IgD-negative memory B cell (primary cell): ENCODE data around the gene AP3S1. TPM values are rescaled to one million over a fixed set of nuclear protein-coding genes. Genes with fewer than 3 reads are reported as not detected.
"Not testable (repeated sequence)": the region's sequence is repeated elsewhere in the genome, so short reads cannot be mapped to it uniquely, and the experiment has no call there.

ENCODE experiments used
- H3K27ac Mint-ChIP-seq, 3 donors: one replicate each; pipeline ENCODE4 v1.8.0; 2020 to 2022; ENCODE audit warnings: mild to moderate bottlenecking in 3 of 3, mixed read lengths in 3 of 3, moderate library complexity in 1 of 3
- H3K27me3 Mint-ChIP-seq: one replicate; pipeline ENCODE4 v1.8.0; 2021; ENCODE audit warnings: mixed read lengths
- H3K36me3 Mint-ChIP-seq: one replicate; pipeline ENCODE4 v1.8.0; 2020; ENCODE audit warnings: mild to moderate bottlenecking, mixed read lengths
- H3K4me1 Mint-ChIP-seq, 3 donors: one replicate each; pipeline ENCODE4 v1.8.0; 2020 to 2022; ENCODE audit warnings: mixed read lengths in 3 of 3, mild to moderate bottlenecking in 1 of 3
- H3K4me3 Mint-ChIP-seq, 4 donors: one replicate each; pipeline ENCODE4 v1.8.0; 2020 to 2022; ENCODE audit warnings: mild to moderate bottlenecking in 4 of 4, mixed read lengths in 4 of 4, moderate library complexity in 3 of 4
- H3K9me3 Mint-ChIP-seq, 3 donors: one replicate each; pipeline ENCODE4 v1.8.0; 2020 to 2021; ENCODE audit warnings: mixed read lengths in 3 of 3, mild to moderate bottlenecking in 1 of 3
- polyA plus RNA-seq: library from polyadenylated mRNA; unstranded; fragments of 300-500 nt; fragmentation: Illumina TruSeq; gene quantifications from one replicate; pipeline ENCODE4 v1.2.3, GENCODE V29; 2021

AP3S1 gene
- polyA plus RNA-seq, 1 donor from 2014 or later, result 87.5 TPM

DNA sequence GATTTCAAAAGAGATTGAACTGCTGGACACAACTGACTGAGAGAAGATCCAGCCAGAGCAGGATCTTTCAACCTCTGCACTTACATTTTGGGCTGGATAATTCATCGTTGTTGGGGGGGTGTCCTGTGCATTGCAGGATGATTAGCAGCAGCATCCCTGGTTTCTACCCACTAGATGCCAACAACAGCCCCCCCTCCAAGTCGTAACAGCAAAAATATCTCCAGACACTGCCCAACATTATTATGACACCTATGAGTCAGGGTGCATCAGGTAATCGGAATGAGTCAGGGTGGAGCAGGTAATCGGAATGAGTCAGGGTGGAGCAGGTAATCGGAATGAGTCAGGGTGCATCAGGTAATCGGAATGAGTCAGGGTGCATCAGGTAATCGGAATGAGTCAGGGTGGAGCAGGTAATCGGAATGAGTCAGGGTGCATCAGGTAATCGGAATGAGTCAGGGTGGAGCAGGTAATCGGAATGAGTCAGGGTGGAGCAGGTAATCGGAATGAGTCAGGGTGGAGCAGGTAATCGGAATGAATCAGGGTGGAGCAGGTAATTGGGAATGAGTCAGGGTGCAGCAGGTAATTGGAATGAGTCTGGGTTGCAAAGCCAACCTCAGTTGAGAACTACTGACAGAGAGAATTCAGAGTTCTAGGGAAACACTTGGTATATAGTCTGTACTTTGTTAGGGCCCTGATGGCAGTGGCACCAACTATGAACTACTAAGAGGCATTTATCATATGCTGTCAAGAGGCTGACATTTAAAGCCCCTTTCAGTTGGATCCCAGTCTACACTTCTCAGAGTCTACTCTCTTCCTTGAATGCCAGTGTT, 87.1 kb downstream of the AP3S1 start:
- H3K4me3 Mint-ChIP-seq, H3K9me3 Mint-ChIP-seq, H3K27ac Mint-ChIP-seq, H3K27me3 Mint-ChIP-seq, H3K4me1 Mint-ChIP-seq, H3K36me3 Mint-ChIP-seq: not testable (repeated sequence)

DNA sequence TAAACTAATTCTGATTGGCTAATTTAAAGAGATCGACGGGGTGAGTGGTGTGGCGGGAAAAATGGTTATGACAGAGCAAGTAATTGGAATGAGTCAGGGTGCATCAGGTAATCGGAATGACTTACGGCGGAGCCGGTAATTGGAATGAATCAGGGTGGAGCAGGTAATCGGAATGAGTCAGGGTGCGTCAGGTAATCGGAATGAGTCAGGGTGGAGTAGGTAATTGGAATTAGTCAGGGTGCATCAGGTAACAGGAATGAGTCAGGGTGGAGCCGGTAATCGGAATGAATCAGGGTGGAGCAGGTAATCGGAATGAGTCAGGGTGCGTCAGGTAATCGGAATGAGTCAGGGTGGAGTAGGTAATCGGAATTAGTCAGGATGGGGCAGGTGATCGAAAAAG, 88.4 kb downstream of the AP3S1 start:
- not testable (repeated sequence) for H3K4me1 Mint-ChIP-seq, H3K27me3 Mint-ChIP-seq, H3K27ac Mint-ChIP-seq, H3K36me3 Mint-ChIP-seq, H3K9me3 Mint-ChIP-seq, H3K4me3 Mint-ChIP-seq

DNA sequence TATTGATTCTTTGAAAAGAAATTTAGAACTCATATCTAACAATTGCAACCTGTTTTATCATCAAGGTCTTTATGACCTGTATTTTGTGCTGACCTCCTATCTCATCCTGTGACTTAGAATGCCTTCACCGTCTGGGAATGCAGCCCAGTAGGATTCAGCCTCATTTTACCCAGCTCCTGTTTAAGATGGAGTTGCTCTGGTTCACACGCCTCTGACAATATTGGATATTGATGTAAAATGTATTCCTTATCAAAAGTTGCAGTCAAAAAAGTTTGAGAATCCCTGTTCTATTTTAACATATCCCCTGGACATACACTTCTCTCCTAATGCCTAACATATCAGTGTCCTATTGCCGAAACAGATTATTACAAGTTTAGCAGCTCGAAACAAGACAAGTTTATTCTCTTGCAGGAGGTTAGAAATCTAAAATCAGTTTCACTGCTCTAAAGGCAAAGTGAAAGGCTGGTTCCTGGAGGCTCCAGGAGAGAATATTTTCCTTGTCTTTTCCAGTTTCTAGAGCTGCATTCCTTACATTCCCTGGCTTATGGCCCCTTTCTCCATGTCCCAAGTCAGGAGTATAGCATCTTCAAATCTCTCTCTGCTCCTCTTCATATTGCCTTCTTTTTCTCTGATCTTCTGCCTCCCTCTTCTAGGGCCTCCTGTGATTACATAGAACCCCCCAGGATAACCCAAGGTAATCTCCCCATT, 89.0 kb downstream of the AP3S1 start:
- Mint-ChIP-seq H3K27ac (no peak overlapping the region), H3K4me3 (no peak overlapping the region), H3K4me1 (no peaks in the 10 kb centered on the region), H3K9me3 (no peaks in the 10 kb centered on the region), H3K36me3 (no peaks in the 10 kb centered on the region), H3K27me3 (no peaks in the 10 kb centered on the region)

DNA sequence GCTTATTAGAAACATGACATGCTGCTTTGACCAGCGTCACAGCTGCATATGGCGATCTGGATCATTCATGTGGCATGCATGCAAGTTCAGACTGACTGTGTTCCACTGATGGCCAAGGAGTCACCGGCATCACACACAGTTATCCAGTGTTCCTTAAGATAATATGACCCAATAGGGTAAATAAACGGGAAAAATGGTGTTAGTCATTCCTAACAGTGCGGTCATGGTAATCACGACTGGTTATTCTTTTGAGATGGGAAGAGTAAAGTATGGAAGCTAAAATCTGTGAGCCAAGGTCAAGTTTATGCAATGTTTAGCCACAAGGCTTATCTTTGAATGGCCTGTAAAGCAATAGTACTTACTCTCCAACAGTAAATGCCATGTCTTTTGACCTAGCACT, 91.3 kb downstream of the AP3S1 start:
- Mint-ChIP-seq H3K4me1 (no peaks in the 10 kb centered on the region), H3K9me3 (no peaks in the 10 kb centered on the region), H3K4me3 (no peak overlapping the region), H3K36me3 (no peaks in the 10 kb centered on the region), H3K27me3 (no peaks in the 10 kb centered on the region), H3K27ac (no peak overlapping the region)

DNA sequence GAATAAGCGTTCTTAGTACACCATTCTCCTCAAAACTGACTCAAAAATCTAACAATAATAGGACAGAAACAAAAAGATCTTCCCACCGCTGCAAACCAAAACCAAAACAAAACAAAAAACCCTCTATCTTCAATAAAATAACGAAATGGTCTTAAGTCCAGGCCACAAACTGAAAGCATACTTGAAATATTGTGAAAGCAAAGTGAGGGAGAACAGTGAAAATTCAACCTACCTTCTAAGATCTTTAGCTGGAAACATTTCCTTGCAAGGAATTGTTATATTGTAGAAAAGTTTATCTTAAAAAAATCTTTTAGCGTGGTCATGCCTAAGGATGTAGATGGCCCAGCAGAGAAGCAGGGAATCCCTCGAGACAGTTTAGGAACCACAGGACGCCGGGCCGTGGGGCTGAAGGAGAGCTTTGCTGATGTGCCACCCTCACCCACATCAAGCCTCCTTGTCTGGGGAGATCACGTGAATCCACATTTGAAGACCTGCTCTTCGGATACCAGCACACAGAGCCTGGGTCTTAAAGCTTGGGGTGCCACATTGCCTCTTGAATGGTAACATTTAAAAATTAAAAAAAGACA, 92.7 kb downstream of the AP3S1 start:
- Mint-ChIP-seq H3K27ac (no peak overlapping the region), H3K4me3 (no peak overlapping the region), H3K4me1 (no peaks in the 10 kb centered on the region), H3K27me3 (no peaks in the 10 kb centered on the region), H3K9me3 (no peaks in the 10 kb centered on the region), H3K36me3 (no peaks in the 10 kb centered on the region)

DNA sequence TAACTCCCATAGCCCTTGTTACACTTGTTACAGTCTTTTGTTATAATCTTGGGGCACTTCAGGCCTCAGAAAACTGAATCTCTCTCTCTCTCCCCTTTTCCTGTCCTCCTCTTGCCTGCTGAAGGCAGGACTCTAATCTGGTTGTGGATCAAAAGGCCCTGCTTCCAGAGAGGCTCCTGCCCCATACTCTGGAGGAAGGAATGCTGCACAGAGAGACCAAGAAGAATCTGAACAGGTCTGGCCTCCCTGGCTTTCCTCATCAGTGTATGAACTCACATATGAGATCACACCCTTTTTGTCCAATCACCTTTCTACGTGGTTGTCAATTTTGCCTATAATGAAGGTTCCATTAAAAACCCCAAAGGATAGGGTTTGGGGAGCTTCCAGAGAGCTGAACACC, 94.3 kb downstream of the AP3S1 start:
- Mint-ChIP-seq H3K36me3 (no peaks in the 10 kb centered on the region), H3K27me3 (no peaks in the 10 kb centered on the region), H3K4me3 (no peak overlapping the region), H3K9me3 (no peaks in the 10 kb centered on the region), H3K27ac (no peak overlapping the region), H3K4me1 (no peaks in the 10 kb centered on the region)

DNA sequence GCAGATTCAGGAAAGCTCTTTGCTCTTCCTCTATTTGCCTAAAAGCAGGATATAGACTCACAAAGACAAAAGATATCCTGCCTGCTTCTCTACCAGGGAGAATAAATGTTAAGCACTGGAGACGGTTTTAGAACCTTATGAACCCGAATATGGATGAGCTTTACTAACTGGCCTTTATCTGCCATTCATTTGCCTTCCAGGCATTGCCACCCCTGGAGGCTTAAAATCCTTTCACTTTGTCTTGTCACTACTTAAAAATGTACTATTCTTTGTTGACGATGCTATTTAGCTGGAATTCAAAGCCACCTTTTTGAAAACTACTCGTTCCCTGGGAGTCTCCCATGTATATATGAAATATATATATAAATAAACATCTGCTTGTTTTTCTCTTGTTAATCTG, 97.3 kb downstream of the AP3S1 start:
- Mint-ChIP-seq H3K4me3 (no peak overlapping the region), H3K9me3 (peaks cover 0 to 3% (median 2%) of the 10 kb centered on the region in 3 donors), H3K4me1 (peaks cover 0 to 2% (median 0%) of the 10 kb centered on the region in 3 donors), H3K36me3 (no peaks in the 10 kb centered on the region), H3K27me3 (peaks cover 4% of the 10 kb centered on the region), H3K27ac (no peak overlapping the region)

DNA sequence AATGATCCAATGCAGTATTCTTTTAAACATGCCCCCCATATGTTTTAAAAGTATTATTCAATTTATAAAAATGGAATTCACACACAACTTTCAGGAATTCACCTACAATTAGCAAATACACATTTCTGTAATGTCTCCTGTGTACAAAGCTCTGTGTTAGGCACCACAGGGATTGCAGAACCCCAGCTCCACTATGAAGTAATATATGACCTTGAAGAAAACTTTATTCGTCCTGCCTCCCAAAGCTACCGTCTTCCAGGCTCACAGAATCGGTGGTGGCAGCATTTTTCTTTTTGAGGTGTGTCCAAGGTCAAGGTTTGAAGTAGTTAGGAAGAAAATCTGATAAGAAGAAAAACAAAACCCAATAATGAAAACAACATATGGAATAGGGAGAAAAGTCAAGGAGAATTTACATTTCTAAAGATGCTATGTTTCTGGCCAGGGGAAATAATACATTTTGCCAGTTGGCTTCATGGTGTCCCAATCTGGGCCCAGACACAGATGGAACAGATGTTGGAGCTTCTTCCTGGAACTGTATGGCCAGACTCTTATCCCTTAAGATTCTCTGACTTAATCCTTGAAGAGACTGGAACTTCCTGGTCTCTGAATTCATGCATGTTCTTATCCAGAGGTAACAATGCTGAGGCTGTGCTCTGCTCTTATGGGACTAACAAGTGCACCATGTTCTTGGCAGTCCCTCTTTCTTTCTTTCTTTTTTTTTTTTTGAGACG, 98.5 kb downstream of the AP3S1 start:
- peaks cover 0 to 3% (median 2%) of the 10 kb centered on the region in 3 donors for H3K9me3 Mint-ChIP-seq
- H3K27me3 Mint-ChIP-seq, result peaks cover 4% of the 10 kb centered on the region
- no peak overlapping the region for H3K4me3 Mint-ChIP-seq
- peaks cover 0 to 2% (median 0%) of the 10 kb centered on the region in 3 donors for H3K4me1 Mint-ChIP-seq
- no peak overlapping the region for H3K27ac Mint-ChIP-seq
- H3K36me3 Mint-ChIP-seq, result no peaks in the 10 kb centered on the region

DNA sequence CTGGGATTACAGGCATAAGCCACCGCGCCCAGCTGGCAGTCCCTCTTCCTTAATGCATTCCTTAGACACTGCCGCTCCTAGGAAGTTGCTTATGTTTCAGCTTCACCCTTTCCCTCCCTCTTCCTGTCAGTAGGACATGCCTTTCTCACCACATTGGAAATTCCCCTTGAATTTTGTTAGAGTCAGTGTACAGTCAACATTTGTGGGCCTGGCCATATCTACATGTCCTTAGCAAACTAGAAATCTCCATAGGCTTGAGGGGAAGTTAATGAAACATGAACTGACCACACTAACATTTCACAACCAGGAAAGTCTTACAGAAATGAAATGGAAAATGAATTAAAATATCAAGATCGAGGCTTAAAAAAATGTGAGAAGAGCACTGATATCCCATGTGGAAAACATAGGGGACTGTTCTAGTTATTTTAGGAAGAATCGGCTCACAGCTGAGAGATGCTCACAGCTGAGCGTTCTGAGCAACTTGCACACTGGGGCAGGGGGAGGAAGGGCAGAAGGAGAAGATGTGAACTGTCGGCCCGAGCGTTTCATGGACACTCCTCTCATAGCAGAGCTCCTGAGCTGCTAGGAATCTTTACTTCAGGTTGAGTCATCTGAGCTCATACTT, 99.4 kb downstream of the AP3S1 start:
- Mint-ChIP-seq H3K27me3 (peaks cover 4% of the 10 kb centered on the region), H3K9me3 (peaks cover 0 to 3% (median 2%) of the 10 kb centered on the region in 3 donors), H3K27ac (no peak overlapping the region), H3K36me3 (no peaks in the 10 kb centered on the region), H3K4me1 (peaks cover 0 to 2% (median 0%) of the 10 kb centered on the region in 3 donors), H3K4me3 (no peak overlapping the region)

DNA sequence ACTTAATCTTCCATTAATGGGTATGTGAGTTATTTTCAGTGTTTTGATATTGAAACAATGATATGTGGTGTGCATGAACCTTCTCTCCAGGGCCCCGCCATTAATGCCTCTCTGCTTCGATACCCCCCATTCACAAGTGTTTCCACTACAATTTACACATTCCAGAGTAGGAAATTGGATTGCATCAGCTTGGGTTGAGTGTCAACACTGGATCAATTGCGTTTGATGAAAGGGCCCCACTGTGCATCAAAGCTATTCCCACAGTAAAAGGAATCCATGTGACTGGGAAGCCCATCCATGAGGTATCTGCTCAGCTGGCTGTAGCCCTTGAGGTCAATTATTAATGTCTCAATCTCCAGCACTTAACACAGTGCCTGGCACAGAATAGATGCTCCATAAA, 102.8 kb downstream of the AP3S1 start:
- Mint-ChIP-seq H3K36me3 (no peaks in the 10 kb centered on the region), H3K9me3 (peaks cover 0 to 3% (median 2%) of the 10 kb centered on the region in 3 donors), H3K4me3 (no peak overlapping the region), H3K27ac (peak overlapping the region in 1 of 3 donors; percentile 35), H3K27me3 (peaks cover 4% of the 10 kb centered on the region), H3K4me1 (peaks cover 0 to 2% (median 0%) of the 10 kb centered on the region in 3 donors)

DNA sequence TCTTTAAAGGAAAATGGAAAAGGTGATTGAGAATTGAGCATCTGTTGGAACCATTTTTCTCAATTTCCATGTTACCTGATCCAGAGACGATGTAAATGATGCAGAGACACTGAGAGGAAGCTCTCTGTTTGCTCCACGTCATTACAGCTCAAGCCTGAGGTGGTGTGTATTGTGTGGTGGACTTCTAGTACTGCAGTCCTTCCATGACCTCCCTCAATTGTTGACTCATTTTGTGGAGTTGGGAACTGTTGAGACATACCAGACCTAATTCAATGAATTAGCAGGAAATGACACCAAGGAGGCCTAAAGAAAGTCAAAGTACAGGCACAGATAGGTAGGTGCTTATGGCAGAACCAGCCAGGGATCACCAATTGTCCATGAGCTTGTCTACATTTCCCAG, 104.9 kb downstream of the AP3S1 start:
- Mint-ChIP-seq H3K36me3 (no peaks in the 10 kb centered on the region), H3K9me3 (peaks cover 0 to 3% (median 2%) of the 10 kb centered on the region in 3 donors), H3K27me3 (peaks cover 4% of the 10 kb centered on the region), H3K4me3 (no peak overlapping the region), H3K27ac (no peak overlapping the region), H3K4me1 (peaks cover 0 to under 1% (median 0%) of the 10 kb centered on the region in 3 donors)

DNA sequence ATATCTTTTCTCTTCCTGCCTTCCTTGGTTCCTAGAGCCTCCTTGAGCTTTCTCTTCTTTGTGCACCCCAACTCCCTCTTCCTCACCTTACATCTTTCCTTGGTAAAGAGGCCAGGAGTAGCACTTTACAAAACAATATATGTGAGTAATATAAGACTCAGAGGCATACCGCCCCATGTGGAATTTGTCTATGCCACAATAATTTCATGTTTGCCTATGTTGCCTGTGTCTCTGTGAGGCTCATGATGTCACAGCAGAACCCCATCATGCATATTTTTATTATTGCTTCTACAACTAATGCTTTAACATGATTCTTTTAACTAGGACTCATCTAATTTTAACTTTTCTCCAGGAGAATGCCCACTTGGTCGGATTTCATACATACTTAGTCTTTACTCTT, 105.5 kb downstream of the AP3S1 start:
- Mint-ChIP-seq H3K27me3 (peaks cover 3% of the 10 kb centered on the region), H3K9me3 (peaks cover 0 to 3% (median under 1%) of the 10 kb centered on the region in 3 donors), H3K36me3 (no peaks in the 10 kb centered on the region), H3K27ac (no peak overlapping the region), H3K4me1 (peaks cover 0 to 2% (median 0%) of the 10 kb centered on the region in 3 donors), H3K4me3 (no peak overlapping the region)

DNA sequence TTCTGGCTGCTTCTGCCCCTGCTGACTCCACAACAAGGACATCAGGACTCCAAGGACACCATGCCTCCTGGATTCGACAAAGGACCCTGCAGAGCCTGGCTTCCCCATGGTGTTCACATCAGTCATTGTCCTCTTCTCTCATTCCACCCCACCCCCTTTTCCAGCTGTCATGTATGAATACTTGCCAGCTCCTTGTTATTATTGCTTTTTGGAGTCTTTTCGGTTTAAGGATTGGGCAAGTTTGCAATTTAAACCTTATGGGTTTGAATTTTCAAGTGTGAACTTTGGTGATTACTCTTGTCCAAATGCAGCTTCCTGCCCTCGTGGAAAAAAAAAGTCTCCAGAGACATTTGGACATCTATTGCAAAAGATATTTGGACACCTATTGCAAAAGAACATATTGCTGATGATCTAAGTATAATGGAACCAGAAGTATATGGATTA, 106.4 kb downstream of the AP3S1 start:
- Mint-ChIP-seq H3K36me3 (no peaks in the 10 kb centered on the region), H3K27me3 (no peaks in the 10 kb centered on the region), H3K27ac (no peak overlapping the region), H3K9me3 (peaks cover 0 to 2% (median 0%) of the 10 kb centered on the region in 3 donors), H3K4me3 (no peak overlapping the region), H3K4me1 (peaks cover 0 to 2% (median 0%) of the 10 kb centered on the region in 3 donors)

DNA sequence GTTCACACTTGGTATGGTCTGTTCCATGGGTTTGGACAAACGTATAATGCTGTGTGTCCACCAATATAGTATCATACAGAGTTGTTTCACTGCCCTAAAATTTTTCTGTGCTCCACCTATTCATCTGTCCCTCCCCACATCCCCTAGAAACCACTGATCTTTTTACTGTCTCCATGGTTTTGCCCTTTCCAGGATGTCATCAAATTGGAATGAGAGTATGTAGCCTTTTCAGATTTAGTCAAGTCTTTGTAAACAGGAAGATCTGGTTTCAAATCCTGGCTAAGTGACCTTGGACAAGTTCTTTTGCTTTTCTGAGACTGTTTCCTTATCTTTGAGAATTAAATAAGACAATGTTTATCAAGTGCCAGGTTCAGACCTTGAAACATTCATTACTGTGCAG, 107.4 kb downstream of the AP3S1 start:
- H3K27ac Mint-ChIP-seq, result no peak overlapping the region
- H3K27me3 Mint-ChIP-seq, result peaks cover 2% of the 10 kb centered on the region

More for the DNA sequence above, 107.4 kb downstream of the AP3S1 start:
- Mint-ChIP-seq H3K4me3 (no peak overlapping the region), H3K36me3 (peaks cover 1% of the 10 kb centered on the region), H3K9me3 (no peaks in the 10 kb centered on the region), H3K4me1 (peaks cover 0 to 2% (median 0%) of the 10 kb centered on the region in 3 donors)
